Coronary artery (tissue), 2 donors: ENCODE measurements around the gene RUNX2.

ENCODE experiments used
- DNase-seq: peaks from one replicate; pipeline ENCODE4 v3.0.0-alpha.2; 2017; ENCODE audit warnings: low spot score
- H3K27ac ChIP-seq, 2 donors: fragments of 200-600 bp; sonication (generic); one replicate each; pipeline ENCODE4 v1.5.1; 2016 to 2019
- H3K4me3 ChIP-seq: fragments of 200-600 bp; sonication (generic); 2 replicates; pipeline ENCODE4 v1.5.1; 2016; ENCODE audit warnings: mild to moderate bottlenecking, moderate library complexity
- TF ChIP-seq, protein P1 (sequence below): fragments of 200-600 bp; sonication (generic); IDR thresholded peaks from one replicate; pipeline ENCODE4 v1.5.1; 2019; ENCODE audit warnings: antibody characterized with exemption

The RUNX2 gene

GRCh38 chr6:45640811-45641210 lies 312.7 kb downstream of the RUNX2 start:
- H3K4me3 ChIP-seq, result no peak overlapping the region
- H3K27ac ChIP-seq, result no peak overlapping the region
- no peak for DNase-seq
- TF ChIP-seq, protein P1, sequence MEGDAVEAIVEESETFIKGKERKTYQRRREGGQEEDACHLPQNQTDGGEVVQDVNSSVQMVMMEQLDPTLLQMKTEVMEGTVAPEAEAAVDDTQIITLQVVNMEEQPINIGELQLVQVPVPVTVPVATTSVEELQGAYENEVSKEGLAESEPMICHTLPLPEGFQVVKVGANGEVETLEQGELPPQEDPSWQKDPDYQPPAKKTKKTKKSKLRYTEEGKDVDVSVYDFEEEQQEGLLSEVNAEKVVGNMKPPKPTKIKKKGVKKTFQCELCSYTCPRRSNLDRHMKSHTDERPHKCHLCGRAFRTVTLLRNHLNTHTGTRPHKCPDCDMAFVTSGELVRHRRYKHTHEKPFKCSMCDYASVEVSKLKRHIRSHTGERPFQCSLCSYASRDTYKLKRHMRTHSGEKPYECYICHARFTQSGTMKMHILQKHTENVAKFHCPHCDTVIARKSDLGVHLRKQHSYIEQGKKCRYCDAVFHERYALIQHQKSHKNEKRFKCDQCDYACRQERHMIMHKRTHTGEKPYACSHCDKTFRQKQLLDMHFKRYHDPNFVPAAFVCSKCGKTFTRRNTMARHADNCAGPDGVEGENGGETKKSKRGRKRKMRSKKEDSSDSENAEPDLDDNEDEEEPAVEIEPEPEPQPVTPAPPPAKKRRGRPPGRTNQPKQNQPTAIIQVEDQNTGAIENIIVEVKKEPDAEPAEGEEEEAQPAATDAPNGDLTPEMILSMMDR, result no peak

GRCh38 chr6:45642331-45643125 lies 314.4 kb downstream of the RUNX2 start:
- no peak for DNase-seq
- no peak overlapping the region for H3K27ac ChIP-seq
- H3K4me3 ChIP-seq, result no peak overlapping the region
- TF ChIP-seq, protein P1, result no peak

- TF ChIP-seq, protein P1, result no peak
- no peak for DNase-seq
- Histone ChIP-seq H3K4me3 (no peak overlapping the region), H3K27ac (no peak overlapping the region)
Observed at GRCh38 chr6:45643126-45643525, 315.0 kb downstream of the RUNX2 start.

DNA sequence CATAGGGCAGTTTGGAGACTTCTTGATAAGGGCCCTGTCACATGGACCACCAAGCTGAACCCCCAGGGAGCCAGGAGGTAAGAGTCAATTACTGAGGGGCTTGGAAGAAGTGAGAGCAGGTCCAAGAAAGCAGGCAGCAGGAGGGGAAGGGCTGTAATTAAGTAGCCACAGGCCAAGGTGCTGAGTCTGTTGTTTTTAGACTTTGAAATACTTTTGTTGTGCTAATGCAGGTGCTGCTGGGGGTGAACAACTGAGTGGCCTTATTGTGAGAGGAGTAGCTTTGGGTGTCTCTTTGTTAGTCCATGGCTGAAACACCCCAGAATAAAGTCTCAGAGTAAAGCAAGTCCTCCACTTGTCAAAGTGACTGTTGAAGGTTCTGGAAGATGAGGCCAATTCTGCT lies 316.6 kb downstream of the RUNX2 start:
- H3K27ac ChIP-seq, result no peak overlapping the region
- DNase-seq, result no peak
- TF ChIP-seq, protein P1, result no peak
- no peak overlapping the region for H3K4me3 ChIP-seq

GRCh38 chr6:45645302-45645701 lies 317.2 kb downstream of the RUNX2 start:
- H3K27ac ChIP-seq, result no peak overlapping the region

GRCh38 chr6:45647341-45648261 lies 319.5 kb downstream of the RUNX2 start:
- no peak for DNase-seq
- TF ChIP-seq, protein P1, result no peak

More at GRCh38 chr6:45645302-45645701, 317.2 kb downstream of the RUNX2 start:
- TF ChIP-seq, protein P1, result no peak
- H3K4me3 ChIP-seq, result no peak overlapping the region
- no peak for DNase-seq

More at GRCh38 chr6:45647341-45648261, 319.5 kb downstream of the RUNX2 start:
- no peak overlapping the region for H3K27ac ChIP-seq
- no peak overlapping the region for H3K4me3 ChIP-seq
